Mammary epithelial cell (primary cell): ENCODE data around the gene RPS19BP1.

Source experiments
- EZH2 ChIP-seq: IDR thresholded peaks from 2 replicates; pipeline ENCODE4 v1.6.1; 2012; ENCODE audit warnings: low read length, inconsistent platforms, borderline replicate concordance
- TF ChIP-seq, protein P1 (sequence below), 2 donors: IDR thresholded peaks in 1 of 2; conservative IDR thresholded peaks in 1 of 2; 2 replicates each; pipeline ENCODE4 v1.5.1; 2011 to 2012; ENCODE audit warnings: inconsistent platforms in 2 of 2, low read length in 2 of 2, mild to moderate bottlenecking in 2 of 2, control low read depth in 1 of 2, low read depth in 1 of 2; ENCODE audit not compliant: insufficient read depth in 1 of 2; ENCODE audit errors: extremely low read depth in 1 of 2

DNA sequence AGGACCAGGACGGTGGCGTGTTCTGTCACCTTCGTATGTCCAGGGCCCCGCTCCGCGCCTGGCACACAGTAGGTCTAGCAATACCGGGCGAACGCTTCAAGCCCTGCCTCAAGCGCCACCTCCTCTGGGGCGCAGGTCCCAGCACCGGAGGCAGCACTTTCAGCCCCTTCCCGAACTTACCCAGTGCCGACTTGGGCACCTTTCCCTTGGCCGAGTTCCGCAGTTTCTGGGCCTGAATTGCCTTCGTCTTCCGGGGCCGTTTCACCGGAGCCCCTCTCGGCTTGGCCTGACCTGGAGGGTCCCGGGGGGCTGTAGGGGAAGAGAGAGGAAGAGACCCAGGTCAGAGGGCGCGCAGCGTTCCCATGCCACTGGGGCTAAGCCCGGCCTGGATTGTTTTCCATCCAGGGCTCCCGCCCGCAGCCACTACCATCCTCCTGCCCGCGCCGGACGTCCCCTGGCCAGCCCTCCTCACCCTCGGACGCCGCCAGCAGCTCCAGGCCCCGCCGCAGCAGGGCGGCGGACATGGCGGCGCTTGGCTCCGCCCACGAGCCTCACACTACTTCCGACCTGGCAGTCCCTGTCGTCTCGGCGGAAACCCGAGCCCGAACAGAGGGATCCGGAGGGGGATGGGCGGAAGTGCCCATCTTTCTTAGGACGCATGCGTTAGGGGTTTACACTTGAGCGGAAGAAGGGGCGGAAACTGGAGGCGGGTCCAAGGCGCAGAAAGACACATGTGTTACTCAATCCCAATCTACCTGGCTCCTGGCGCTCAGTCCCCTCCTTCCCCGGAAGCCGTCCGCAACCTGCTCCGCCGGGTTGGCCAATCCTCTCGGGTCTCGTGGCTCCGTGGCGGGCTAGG, at the start of gene RPS19BP1:
- TF ChIP-seq, protein P1, sequence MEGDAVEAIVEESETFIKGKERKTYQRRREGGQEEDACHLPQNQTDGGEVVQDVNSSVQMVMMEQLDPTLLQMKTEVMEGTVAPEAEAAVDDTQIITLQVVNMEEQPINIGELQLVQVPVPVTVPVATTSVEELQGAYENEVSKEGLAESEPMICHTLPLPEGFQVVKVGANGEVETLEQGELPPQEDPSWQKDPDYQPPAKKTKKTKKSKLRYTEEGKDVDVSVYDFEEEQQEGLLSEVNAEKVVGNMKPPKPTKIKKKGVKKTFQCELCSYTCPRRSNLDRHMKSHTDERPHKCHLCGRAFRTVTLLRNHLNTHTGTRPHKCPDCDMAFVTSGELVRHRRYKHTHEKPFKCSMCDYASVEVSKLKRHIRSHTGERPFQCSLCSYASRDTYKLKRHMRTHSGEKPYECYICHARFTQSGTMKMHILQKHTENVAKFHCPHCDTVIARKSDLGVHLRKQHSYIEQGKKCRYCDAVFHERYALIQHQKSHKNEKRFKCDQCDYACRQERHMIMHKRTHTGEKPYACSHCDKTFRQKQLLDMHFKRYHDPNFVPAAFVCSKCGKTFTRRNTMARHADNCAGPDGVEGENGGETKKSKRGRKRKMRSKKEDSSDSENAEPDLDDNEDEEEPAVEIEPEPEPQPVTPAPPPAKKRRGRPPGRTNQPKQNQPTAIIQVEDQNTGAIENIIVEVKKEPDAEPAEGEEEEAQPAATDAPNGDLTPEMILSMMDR (conservative IDR thresholded peaks at IDR 0.05 in 1 of 2, IDR thresholded peaks at IDR 0.05 in 1 of 2; ENCODE audit: extremely low read depth in 1 of 2, insufficient read depth in 1 of 2, low read depth in 1 of 2, low read length in 2 of 2), result no peak
- no peak for TF ChIP-seq EZH2
